K562 (cell line): ENCODE data around the gene SBDS. TPM values are rescaled to one million over a fixed set of nuclear protein-coding genes. Genes with fewer than 3 reads are reported as not detected.
A peak's percentile ranks its signal among the peaks of the same experiment; 100 is the strongest.

Experiments used
- COPS2 ChIP-seq: fragments of 450-650 bp; conservative IDR thresholded peaks from 2 replicates; pipeline ENCODE4 v1.6.1; 2016; ENCODE audit warnings: mild to moderate bottlenecking, moderate library complexity
- CREB1 ChIP-seq, 2 experiments: sonication (generic) in 1 of 2; formaldehyde crosslinking in 1 of 2; IDR thresholded peaks; 2 replicates each; pipeline versions ENCODE4 v1.6.1 to v1.8.0; 2012 to 2022; ENCODE audit warnings: inconsistent platforms in 1 of 2, mild to moderate bottlenecking in 1 of 2, missing genetic modification reagents in 1 of 2, moderate library complexity in 1 of 2
- KAT7 ChIP-seq: sonication (generic); formaldehyde crosslinking; IDR thresholded peaks from 2 replicates; pipeline ENCODE4 v1.8.0; 2022; ENCODE audit warnings: missing genetic modification reagents, mild to moderate bottlenecking, borderline replicate concordance
- KAT8 ChIP-seq: fragments of 450-650 bp; IDR thresholded peaks from 2 replicates; pipeline ENCODE4 v1.6.1; 2016; ENCODE audit warnings: low read depth, mild to moderate bottlenecking
- PATZ1 ChIP-seq: fragments of 250-450 bp; sonication (Bioruptor Pico); IDR thresholded peaks from 2 replicates; pipeline ENCODE4 v1.5.0; 2020; ENCODE audit warnings: mild to moderate bottlenecking, borderline replicate concordance
- POLR3A ChIP-seq: IDR thresholded peaks from 2 replicates; pipeline ENCODE4 v1.6.1; 2011; ENCODE audit warnings: borderline replicate concordance, mild to moderate bottlenecking, moderate library complexity; ENCODE audit not compliant: insufficient read length, insufficient read depth; ENCODE audit errors: extremely low read depth
- ZBTB40 ChIP-seq, 2 experiments: fragments of 450-650 bp in 1 of 2; sonication (generic) in 1 of 2; formaldehyde crosslinking in 1 of 2; IDR thresholded peaks; 2 replicates each; pipeline versions ENCODE4 v1.7.1 to v1.9.0; 2016 to 2022; ENCODE audit warnings: inconsistent platforms in 1 of 2, mild to moderate bottlenecking in 1 of 2, missing genetic modification reagents in 1 of 2
- ZBTB5 ChIP-seq: fragments of 450-650 bp; IDR thresholded peaks from 2 replicates; pipeline ENCODE4 v1.6.1; 2017; ENCODE audit warnings: antibody characterized with exemption
- ZKSCAN1 ChIP-seq: fragments of 150-350 bp; IDR thresholded peaks from 2 replicates; pipeline ENCODE4 v1.6.1; 2016; ENCODE audit warnings: low read depth, low read length
- ZNF12 ChIP-seq: sonication (generic); formaldehyde crosslinking; IDR thresholded peaks from 2 replicates; pipeline ENCODE4 v1.4.0; 2020; ENCODE audit warnings: mild to moderate bottlenecking, missing genetic modification reagents
- ZNF707 ChIP-seq: fragments of 250-450 bp; sonication (Bioruptor Pico); conservative IDR thresholded peaks from 2 replicates; pipeline ENCODE4 v1.8.0; 2022; ENCODE audit warnings: inconsistent platforms, mild to moderate bottlenecking, moderate library complexity
- polyA plus RNA-seq, 8 experiments: library from polyadenylated mRNA; depleted of rRNA in 4 of 8; stranded (reverse) in 5 of 8; unstranded in 3 of 8; fragments of >200 nt; fragmentation: Nextera tagmentation in 2 of 8; fragmentation: Illumina TruSeq in 1 of 8; extraction: Ambion mirVana in 2 of 8; extraction: Trizol in 1 of 8; gene quantifications; 2 replicates each; pipeline versions ENCODE4 v1.2.1 to v1.2.3, GENCODE V29; 2011 to 2014; ENCODE audit warnings: inconsistent platforms in 1 of 8, missing spikeins in 1 of 8
- total RNA-seq, 7 experiments: library from RNA; depleted of rRNA in 6 of 7; stranded (reverse); fragments of >200 nt in 6 of 7; fragmentation: Illumina TruSeq in 2 of 7; extraction: Trizol in 2 of 7; gene quantifications; 2 replicates each; pipeline versions ENCODE4 v1.2.1 to v1.2.3, GENCODE V29; 2011 to 2021; ENCODE audit warnings: low replicate concordance in 1 of 7

The SBDS gene
- total and polyA plus RNA-seq, 9 of the 15 experiments (the other 6 are each of a cell fraction or from before 2014, with no cell fraction given): 105 to 174 (median 117) TPM

DNA sequence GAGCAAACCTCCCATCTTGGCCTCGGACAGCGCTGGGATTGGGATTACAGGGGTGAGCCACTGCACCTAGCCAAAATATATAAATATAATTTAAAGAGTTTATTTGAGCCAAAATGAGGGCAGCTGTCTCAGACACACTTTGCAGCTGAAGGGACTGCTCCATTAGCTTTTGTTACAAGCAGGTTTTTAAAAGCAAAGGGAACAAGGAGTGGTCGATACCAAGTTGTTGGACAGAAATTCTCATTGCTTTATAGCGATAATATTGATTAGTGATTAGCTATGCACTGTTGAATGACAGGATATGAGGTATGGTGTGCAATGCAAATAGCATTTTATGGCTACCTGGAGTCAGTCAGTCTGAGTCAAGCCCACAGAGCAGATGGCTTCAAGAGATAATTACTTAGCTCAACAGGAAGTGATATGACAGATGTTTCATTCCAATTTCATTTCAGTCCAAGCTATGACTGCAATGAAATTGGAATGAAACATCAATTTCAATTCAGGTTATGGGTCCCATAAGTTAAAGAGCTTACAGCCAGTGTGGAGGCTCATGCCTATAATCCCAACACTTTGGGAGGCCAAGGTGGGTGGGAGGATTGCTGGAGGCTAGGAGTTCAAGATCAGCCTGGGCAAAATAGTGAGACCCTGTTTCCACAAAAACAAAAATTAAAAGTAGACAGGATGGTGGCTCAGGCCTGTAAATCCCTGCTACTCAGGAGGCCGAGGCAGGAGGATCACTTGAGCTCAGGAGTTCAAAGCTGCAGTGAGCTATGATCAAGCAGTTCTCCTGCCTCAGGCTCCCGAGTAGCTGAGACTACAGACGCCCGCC is 24.4 kb upstream of the SBDS start (continued):
- TF ChIP-seq ZBTB40 (IDR thresholded peaks at IDR 0.05) (peak; percentile 57; the same call in 1 of the 2 replicates), ZBTB40 (CRISPR knock-in tag; IDR thresholded peaks at IDR 0.05) (no peak), ZBTB5 (no peak), ZKSCAN1 (no peak), KAT8 (no peak), PATZ1 (CRISPR knock-in tag) (no peak), ZNF707 (CRISPR knock-in tag) (no peak), CREB1 (IDR thresholded peaks at IDR 0.05) (no peak), CREB1 (CRISPR knock-in tag; IDR thresholded peaks at IDR 0.05) (peak; percentile 39; the same call in 1 of the 2 replicates), COPS2 (no peak), ZNF12 (CRISPR knock-in tag) (no peak), POLR3A (no peak), KAT7 (CRISPR knock-in tag) (no peak)
